ENCODE results near the gene ALDH3B1.

GRCh38 chr11:68047437-68048290 is 37.5 kb downstream of the ALDH3B1 start:
- TF ChIP-seq, protein P1, sequence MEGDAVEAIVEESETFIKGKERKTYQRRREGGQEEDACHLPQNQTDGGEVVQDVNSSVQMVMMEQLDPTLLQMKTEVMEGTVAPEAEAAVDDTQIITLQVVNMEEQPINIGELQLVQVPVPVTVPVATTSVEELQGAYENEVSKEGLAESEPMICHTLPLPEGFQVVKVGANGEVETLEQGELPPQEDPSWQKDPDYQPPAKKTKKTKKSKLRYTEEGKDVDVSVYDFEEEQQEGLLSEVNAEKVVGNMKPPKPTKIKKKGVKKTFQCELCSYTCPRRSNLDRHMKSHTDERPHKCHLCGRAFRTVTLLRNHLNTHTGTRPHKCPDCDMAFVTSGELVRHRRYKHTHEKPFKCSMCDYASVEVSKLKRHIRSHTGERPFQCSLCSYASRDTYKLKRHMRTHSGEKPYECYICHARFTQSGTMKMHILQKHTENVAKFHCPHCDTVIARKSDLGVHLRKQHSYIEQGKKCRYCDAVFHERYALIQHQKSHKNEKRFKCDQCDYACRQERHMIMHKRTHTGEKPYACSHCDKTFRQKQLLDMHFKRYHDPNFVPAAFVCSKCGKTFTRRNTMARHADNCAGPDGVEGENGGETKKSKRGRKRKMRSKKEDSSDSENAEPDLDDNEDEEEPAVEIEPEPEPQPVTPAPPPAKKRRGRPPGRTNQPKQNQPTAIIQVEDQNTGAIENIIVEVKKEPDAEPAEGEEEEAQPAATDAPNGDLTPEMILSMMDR (IDR thresholded peaks at IDR 0.05): no peak
- no peak for TF ChIP-seq POLR2A (IDR thresholded peaks at IDR 0.05)

Measured in lower leg skin (tissue), 3 donors.